CD4-positive, alpha-beta memory T cell (primary cell): ENCODE data around the gene GRK4. TPM values are rescaled to one million over a fixed set of nuclear protein-coding genes. Genes with fewer than 3 reads are reported as not detected.

Experiments
- CTCF ChIA-PET: fragments of 350-600 bp; sonication (Branson Sonifier 250); formaldehyde crosslinking; loops from one replicate; lab custom pipeline; 2021; ENCODE audit warnings: inconsistent platforms; ENCODE audit not compliant: partially characterized antibody; lab: Charles Lee
- POLR2A ChIA-PET: fragments of 350-600 bp; sonication (Branson Sonifier 250); formaldehyde crosslinking; loops from one replicate; lab custom pipeline; 2021; ENCODE audit not compliant: partially characterized antibody; lab: Charles Lee
- DNase-seq, 5 donors: peaks; one replicate each; pipeline versions ENCODE4 v3.0.0 to v3.0.0-alpha.2; 2020 to 2022; ENCODE audit warnings: mixed read lengths in 1 of 5
- H3K27ac ChIP-seq: one replicate; pipeline ENCODE4 v1.7.0; 2013; ENCODE audit warnings: low read depth, low read length
- H3K27me3 ChIP-seq: 2 replicates; pipeline ENCODE4 v1.7.0; 2013; ENCODE audit warnings: mild to moderate bottlenecking, low read length, moderate library complexity; ENCODE audit not compliant: insufficient read depth
- H3K36me3 ChIP-seq: 2 replicates; pipeline ENCODE4 v1.7.0; 2013; ENCODE audit warnings: mild to moderate bottlenecking, low read length, moderate library complexity; ENCODE audit not compliant: insufficient read depth
- H3K4me1 ChIP-seq: 2 replicates; pipeline ENCODE4 v1.7.0; 2013; ENCODE audit warnings: mild to moderate bottlenecking, low read length, moderate library complexity; ENCODE audit not compliant: insufficient read depth
- H3K4me3 ChIP-seq, 2 donors: one replicate each; pipeline ENCODE4 v1.7.0; 2013; ENCODE audit warnings: low read length in 2 of 2, mild to moderate bottlenecking in 1 of 2
- H3K9me3 ChIP-seq, 2 donors: one replicate each; pipeline ENCODE4 v1.7.0; 2013; ENCODE audit warnings: low read length in 2 of 2, control low read depth in 1 of 2; ENCODE audit not compliant: control insufficient read depth in 1 of 2
- H3K27ac Mint-ChIP-seq, 7 donors: one replicate each; pipeline ENCODE4 v1.8.0; 2020 to 2021; ENCODE audit warnings: mixed read lengths in 7 of 7, mild to moderate bottlenecking in 6 of 7, inconsistent platforms in 3 of 7, moderate library complexity in 3 of 7
- H3K27me3 Mint-ChIP-seq, 2 donors: one replicate each; pipeline ENCODE4 v1.8.0; 2020 to 2021; ENCODE audit warnings: mixed read lengths in 2 of 2
- H3K36me3 Mint-ChIP-seq, 2 donors: one replicate each; pipeline ENCODE4 v1.8.0; 2020 to 2021; ENCODE audit warnings: mixed read lengths in 2 of 2, inconsistent platforms in 1 of 2, mild to moderate bottlenecking in 1 of 2
- H3K4me1 Mint-ChIP-seq, 4 donors: one replicate each; pipeline ENCODE4 v1.8.0; 2020 to 2021; ENCODE audit warnings: mixed read lengths in 4 of 4, mild to moderate bottlenecking in 1 of 4
- H3K4me3 Mint-ChIP-seq, 8 donors: one replicate each; pipeline ENCODE4 v1.8.0; 2020 to 2021; ENCODE audit warnings: mixed read lengths in 8 of 8, mild to moderate bottlenecking in 7 of 8, moderate library complexity in 6 of 8, inconsistent platforms in 3 of 8
- H3K9me3 Mint-ChIP-seq, 8 donors: one replicate each; pipeline ENCODE4 v1.8.0; 2020 to 2021; ENCODE audit warnings: mixed read lengths in 8 of 8, mild to moderate bottlenecking in 5 of 8, inconsistent platforms in 3 of 8, moderate library complexity in 1 of 8
- intact Hi-C: fragments of 100-400 bp; cut with micrococcal nuclease; formaldehyde crosslinking; loops from one replicate; pipeline ENCODE4 v1.15.1; 2023
- polyA plus RNA-seq, 2 donors: library from polyadenylated mRNA; unstranded; fragments of 300-500 nt; fragmentation: Illumina TruSeq; gene quantifications; one replicate each; pipeline ENCODE4 v1.2.3, GENCODE V29; 2021
- total RNA-seq, 2 experiments: library from RNA; stranded (reverse); gene quantifications; one replicate each; pipeline ENCODE4 v1.2.3, GENCODE V29; 2021

The GRK4 gene
- total and polyA plus RNA-seq, 4 experiments from 2014 or later, result 0.55 to 3.2 (median 2.3) TPM

DNA sequence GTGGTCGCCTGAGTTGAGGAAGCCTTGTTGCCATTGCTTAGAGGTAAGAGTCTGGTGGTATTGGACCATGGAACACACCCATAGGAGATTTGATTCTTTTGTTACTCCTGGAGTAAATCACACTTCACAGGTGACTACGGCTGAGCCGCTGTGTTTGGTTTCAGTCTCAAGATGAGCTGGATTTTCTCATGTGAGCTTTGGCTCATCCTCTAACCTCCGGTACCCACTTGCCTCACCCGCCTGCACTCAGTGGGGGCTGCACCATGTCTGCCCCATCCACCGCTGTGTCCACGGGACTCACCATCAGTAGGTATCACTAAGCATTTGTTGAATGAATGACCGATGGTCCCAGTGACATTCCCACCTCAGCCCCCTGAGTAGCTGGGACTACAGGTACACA, 58.3 kb downstream of the GRK4 start:
- Mint-ChIP-seq H3K36me3 (no peaks in the 10 kb centered on the region), H3K4me1 (peaks cover 2 to 14% (median 4%) of the 10 kb centered on the region in 4 donors), H3K9me3 (peaks cover 0 to 13% (median 5%) of the 10 kb centered on the region in 8 donors), H3K27me3 (peaks cover 6 to 8% of the 10 kb centered on the region in 2 donors), H3K4me3 (no peak overlapping the region), H3K27ac (no peak overlapping the region)
- Histone ChIP-seq H3K4me1 (peaks cover 11% of the 10 kb centered on the region), H3K27ac (no peak overlapping the region), H3K36me3 (no peaks in the 10 kb centered on the region), H3K27me3 (no peaks in the 10 kb centered on the region), H3K9me3 (no peaks in the 10 kb centered on the region), H3K4me3 (no peak overlapping the region)
- DNase-seq, result no peak
- ChIA-PET CTCF (no interaction called here), POLR2A (no interaction called here)
- intact Hi-C loops, result no loop called here

DNA sequence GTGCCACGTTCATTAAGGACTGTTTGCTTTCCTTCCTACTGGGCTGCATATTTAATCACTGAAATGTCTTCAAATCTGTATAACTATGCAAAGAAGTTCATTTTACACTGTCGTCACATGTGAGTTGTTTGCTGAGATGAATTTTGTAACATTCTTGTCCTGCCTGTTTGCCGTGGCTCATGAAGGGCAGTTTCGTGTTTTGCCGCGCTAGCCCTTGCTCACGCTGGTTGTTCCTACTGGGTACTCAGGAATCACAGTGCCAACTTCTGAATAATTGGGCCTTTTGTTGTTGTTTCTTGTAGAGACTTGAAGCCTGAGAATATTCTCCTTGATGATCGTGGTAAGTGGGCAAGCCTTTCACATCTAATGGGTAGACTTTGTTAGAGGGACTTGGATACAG, 58.7 kb downstream of the GRK4 start:
- Mint-ChIP-seq H3K27ac (no peak overlapping the region), H3K4me3 (no peak overlapping the region), H3K27me3 (peaks cover 6 to 8% of the 10 kb centered on the region in 2 donors), H3K4me1 (peaks cover 2 to 14% (median 4%) of the 10 kb centered on the region in 4 donors), H3K36me3 (no peaks in the 10 kb centered on the region), H3K9me3 (peaks cover 0 to 13% (median 5%) of the 10 kb centered on the region in 8 donors)
- H3K4me3 ChIP-seq, result no peak overlapping the region
- DNase-seq, result no peak
- ChIA-PET POLR2A (no interaction called here), CTCF (no interaction called here)
- H3K4me1 ChIP-seq, result peaks cover 11% of the 10 kb centered on the region
- no peaks in the 10 kb centered on the region for H3K9me3 ChIP-seq
- no peaks in the 10 kb centered on the region for H3K36me3 ChIP-seq
- H3K27me3 ChIP-seq, result no peaks in the 10 kb centered on the region
- intact Hi-C loops, result no loop called here
- H3K27ac ChIP-seq, result no peak overlapping the region

DNA sequence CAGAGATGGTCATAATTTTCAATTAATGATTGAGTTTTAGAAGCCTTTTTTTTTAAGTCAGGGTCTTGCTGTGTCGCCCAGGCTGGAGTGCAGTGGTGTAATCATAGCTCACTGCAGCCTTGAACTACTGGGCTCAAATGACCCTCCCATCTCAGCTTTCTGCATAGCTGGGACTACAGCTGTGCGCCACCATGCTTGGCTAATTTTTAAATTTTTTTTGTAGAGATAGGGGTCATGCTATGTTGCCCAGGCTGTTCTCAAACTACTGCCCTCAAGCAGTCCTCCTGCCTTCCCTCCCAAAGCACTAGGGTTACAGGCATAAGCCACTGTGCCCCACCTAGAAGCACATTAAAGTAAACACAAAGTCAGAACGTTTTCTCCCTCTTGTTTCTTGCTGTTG, 59.3 kb downstream of the GRK4 start:
- ChIA-PET CTCF (no interaction called here), POLR2A (no interaction called here)
- Mint-ChIP-seq H3K9me3 (peaks cover 0 to 13% (median 5%) of the 10 kb centered on the region in 8 donors), H3K4me3 (no peak overlapping the region), H3K27ac (no peak overlapping the region), H3K27me3 (peaks cover 6 to 8% of the 10 kb centered on the region in 2 donors), H3K4me1 (peaks cover 2 to 14% (median 4%) of the 10 kb centered on the region in 4 donors), H3K36me3 (no peaks in the 10 kb centered on the region)
- intact Hi-C loops, result no loop called here
- Histone ChIP-seq H3K9me3 (no peaks in the 10 kb centered on the region), H3K27me3 (no peaks in the 10 kb centered on the region), H3K27ac (no peak overlapping the region), H3K4me3 (no peak overlapping the region), H3K4me1 (peaks cover 11% of the 10 kb centered on the region), H3K36me3 (no peaks in the 10 kb centered on the region)
- no peak for DNase-seq

- H3K27ac Mint-ChIP-seq, result no peak overlapping the region
- H3K36me3 ChIP-seq, result no peaks in the 10 kb centered on the region
- H3K4me1 ChIP-seq, result peaks cover 9% of the 10 kb centered on the region
- H3K4me3 Mint-ChIP-seq, result no peak overlapping the region
- H3K4me1 Mint-ChIP-seq, result peaks cover 2 to 9% (median 3%) of the 10 kb centered on the region in 4 donors
- H3K27me3 ChIP-seq, result no peaks in the 10 kb centered on the region
- ChIA-PET CTCF (no interaction called here), POLR2A (no interaction called here)
- H3K4me3 ChIP-seq, result no peak overlapping the region
- peaks cover 0 to 13% (median 5%) of the 10 kb centered on the region in 8 donors for H3K9me3 Mint-ChIP-seq
- no peaks in the 10 kb centered on the region for H3K36me3 Mint-ChIP-seq
- DNase-seq, result no peak
- intact Hi-C loops, result no loop called here
- no peaks in the 10 kb centered on the region for H3K9me3 ChIP-seq
- H3K27me3 Mint-ChIP-seq, result peaks cover 6 to 9% of the 10 kb centered on the region in 2 donors
- H3K27ac ChIP-seq, result no peak overlapping the region
These were observed 62.5 kb downstream of the GRK4 start for GRCh38 chr4:3025881-3026280.

DNA sequence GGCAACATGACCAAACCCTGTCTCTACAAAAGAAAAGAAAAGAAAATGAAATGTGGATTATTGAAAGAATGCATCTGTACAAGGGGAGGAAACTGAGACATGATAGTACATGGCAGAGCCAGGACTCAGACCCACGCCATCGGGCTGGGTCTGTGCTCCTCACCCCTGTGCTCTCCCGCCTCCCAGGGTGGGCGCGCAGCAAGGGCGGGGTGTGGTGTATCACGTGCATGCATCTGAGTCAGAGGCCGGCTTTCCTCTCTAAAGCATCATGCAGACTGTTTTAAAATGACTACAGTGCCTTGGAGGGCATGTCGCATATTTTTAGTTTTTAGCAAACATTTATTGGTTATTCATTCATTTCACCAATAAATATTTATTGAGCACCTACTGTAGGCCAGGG, 63.2 kb downstream of the GRK4 start:
- Histone ChIP-seq H3K4me3 (no peak overlapping the region), H3K9me3 (no peaks in the 10 kb centered on the region), H3K27me3 (no peaks in the 10 kb centered on the region), H3K4me1 (peaks cover 3% of the 10 kb centered on the region), H3K36me3 (no peaks in the 10 kb centered on the region), H3K27ac (no peak overlapping the region)
- H3K4me3 Mint-ChIP-seq, result no peak overlapping the region
- intact Hi-C loops, result no loop called here
- POLR2A ChIA-PET, result no interaction called here
- H3K4me1 Mint-ChIP-seq, result peaks cover 0 to 3% (median 0%) of the 10 kb centered on the region in 4 donors
- CTCF ChIA-PET, result no interaction called here
- H3K36me3 Mint-ChIP-seq, result no peaks in the 10 kb centered on the region
- no peak overlapping the region for H3K27ac Mint-ChIP-seq
- peaks cover 4 to 10% of the 10 kb centered on the region in 2 donors for H3K27me3 Mint-ChIP-seq
- DNase-seq, result no peak
- H3K9me3 Mint-ChIP-seq, result peaks cover 0 to 13% (median 5%) of the 10 kb centered on the region in 8 donors

GRCh38 chr4:3029464-3029863, 66.1 kb downstream of the GRK4 start:
- no peaks in the 10 kb centered on the region for H3K36me3 ChIP-seq
- H3K27me3 ChIP-seq, result no peaks in the 10 kb centered on the region
- H3K4me3 ChIP-seq, result no peak overlapping the region
- Mint-ChIP-seq H3K36me3 (no peaks in the 10 kb centered on the region), H3K4me3 (no peak overlapping the region), H3K27me3 (peaks cover 0 to 3% of the 10 kb centered on the region in 2 donors), H3K27ac (no peak overlapping the region), H3K9me3 (no peaks in the 10 kb centered on the region), H3K4me1 (no peaks in the 10 kb centered on the region)
- intact Hi-C loops, result no loop called here
- H3K9me3 ChIP-seq, result no peaks in the 10 kb centered on the region
- ChIA-PET POLR2A (no interaction called here), CTCF (interaction anchor here (1.3 kb wide), 1 partner anchor 78 kb away, joined by 3 read pairs; no protein-coding TSS in a partner anchor)
- no peak for DNase-seq
- no peak overlapping the region for H3K27ac ChIP-seq
- no peaks in the 10 kb centered on the region for H3K4me1 ChIP-seq

GRCh38 chr4:3030566-3031356, 67.4 kb downstream of the GRK4 start:
- ChIA-PET CTCF (no interaction called here), POLR2A (no interaction called here)
- Mint-ChIP-seq H3K27me3 (peaks cover 1 to 3% of the 10 kb centered on the region in 2 donors), H3K4me1 (no peaks in the 10 kb centered on the region), H3K4me3 (no peak overlapping the region), H3K9me3 (no peaks in the 10 kb centered on the region), H3K36me3 (no peaks in the 10 kb centered on the region), H3K27ac (peak overlapping the region in 2 of 7 donors; percentile 7 to 60)
- no peak for DNase-seq
- Histone ChIP-seq H3K36me3 (no peaks in the 10 kb centered on the region), H3K27me3 (no peaks in the 10 kb centered on the region), H3K9me3 (no peaks in the 10 kb centered on the region), H3K27ac (no peak overlapping the region), H3K4me1 (no peaks in the 10 kb centered on the region), H3K4me3 (no peak overlapping the region)
- intact Hi-C loops, result no loop called here
